GM12872 (cell line): Measurements from ENCODE around the gene PHRF1.

ENCODE experiments used
- TF ChIP-seq, protein P1 (sequence below): IDR thresholded peaks from 3 replicates; pipeline ENCODE4 v1.5.1; 2011; ENCODE audit warnings: low read depth, mild to moderate bottlenecking, low read length, moderate library complexity; ENCODE audit not compliant: insufficient read depth

PHRF1 gene, protein sequence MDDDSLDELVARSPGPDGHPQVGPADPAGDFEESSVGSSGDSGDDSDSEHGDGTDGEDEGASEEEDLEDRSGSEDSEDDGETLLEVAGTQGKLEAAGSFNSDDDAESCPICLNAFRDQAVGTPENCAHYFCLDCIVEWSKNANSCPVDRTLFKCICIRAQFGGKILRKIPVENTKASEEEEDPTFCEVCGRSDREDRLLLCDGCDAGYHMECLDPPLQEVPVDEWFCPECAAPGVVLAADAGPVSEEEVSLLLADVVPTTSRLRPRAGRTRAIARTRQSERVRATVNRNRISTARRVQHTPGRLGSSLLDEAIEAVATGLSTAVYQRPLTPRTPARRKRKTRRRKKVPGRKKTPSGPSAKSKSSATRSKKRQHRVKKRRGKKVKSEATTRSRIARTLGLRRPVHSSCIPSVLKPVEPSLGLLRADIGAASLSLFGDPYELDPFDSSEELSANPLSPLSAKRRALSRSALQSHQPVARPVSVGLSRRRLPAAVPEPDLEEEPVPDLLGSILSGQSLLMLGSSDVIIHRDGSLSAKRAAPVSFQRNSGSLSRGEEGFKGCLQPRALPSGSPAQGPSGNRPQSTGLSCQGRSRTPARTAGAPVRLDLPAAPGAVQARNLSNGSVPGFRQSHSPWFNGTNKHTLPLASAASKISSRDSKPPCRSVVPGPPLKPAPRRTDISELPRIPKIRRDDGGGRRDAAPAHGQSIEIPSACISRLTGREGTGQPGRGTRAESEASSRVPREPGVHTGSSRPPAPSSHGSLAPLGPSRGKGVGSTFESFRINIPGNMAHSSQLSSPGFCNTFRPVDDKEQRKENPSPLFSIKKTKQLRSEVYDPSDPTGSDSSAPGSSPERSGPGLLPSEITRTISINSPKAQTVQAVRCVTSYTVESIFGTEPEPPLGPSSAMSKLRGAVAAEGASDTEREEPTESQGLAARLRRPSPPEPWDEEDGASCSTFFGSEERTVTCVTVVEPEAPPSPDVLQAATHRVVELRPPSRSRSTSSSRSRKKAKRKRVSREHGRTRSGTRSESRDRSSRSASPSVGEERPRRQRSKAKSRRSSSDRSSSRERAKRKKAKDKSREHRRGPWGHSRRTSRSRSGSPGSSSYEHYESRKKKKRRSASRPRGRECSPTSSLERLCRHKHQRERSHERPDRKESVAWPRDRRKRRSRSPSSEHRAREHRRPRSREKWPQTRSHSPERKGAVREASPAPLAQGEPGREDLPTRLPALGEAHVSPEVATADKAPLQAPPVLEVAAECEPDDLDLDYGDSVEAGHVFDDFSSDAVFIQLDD (N-terminal part only)

DNA sequence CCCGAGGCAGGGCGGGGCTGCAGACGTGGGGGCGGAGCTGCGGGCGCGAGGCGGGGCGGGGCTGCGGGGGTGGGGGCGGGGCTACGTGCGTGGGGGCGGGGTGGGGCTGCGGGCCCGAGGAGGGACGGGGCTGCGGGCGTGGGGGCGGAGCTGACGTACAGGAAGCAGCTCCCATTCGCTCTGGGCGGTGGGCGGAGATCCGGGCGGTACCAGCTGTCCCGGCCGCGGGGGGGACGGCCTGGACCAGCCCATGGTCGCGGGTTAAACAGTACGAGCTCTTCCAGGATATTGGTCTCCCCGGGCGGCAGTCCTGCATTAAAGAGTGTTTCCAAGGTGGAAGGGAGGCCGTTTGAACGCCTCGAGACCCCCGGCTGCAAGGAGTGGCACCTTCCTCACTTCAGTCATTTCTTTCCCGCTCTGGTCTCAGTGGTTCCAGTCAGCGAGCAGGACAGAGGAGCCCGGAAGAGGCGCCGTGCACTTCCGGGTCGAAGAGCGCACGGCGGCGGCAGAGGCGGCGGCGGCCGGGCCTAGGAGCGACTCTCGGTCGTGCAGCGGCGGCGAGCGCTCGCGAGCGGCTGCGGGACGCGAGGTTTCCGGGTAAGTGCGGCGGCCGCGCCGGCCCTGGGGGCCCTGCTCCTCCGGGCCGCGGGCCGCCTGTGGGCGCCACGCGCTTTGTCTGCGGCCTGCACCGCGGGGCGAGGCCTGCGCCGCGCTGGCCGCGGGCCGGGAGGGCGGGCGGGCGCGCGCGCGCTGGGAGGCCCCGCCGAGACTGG is at the start of gene PHRF1:
TSS of gene PHRF1 (plus strand) at position 475 of the 773 bp plus-strand sequence. CDS start 5,043 bp downstream, outside the sequence.
- TF ChIP-seq, protein P1, sequence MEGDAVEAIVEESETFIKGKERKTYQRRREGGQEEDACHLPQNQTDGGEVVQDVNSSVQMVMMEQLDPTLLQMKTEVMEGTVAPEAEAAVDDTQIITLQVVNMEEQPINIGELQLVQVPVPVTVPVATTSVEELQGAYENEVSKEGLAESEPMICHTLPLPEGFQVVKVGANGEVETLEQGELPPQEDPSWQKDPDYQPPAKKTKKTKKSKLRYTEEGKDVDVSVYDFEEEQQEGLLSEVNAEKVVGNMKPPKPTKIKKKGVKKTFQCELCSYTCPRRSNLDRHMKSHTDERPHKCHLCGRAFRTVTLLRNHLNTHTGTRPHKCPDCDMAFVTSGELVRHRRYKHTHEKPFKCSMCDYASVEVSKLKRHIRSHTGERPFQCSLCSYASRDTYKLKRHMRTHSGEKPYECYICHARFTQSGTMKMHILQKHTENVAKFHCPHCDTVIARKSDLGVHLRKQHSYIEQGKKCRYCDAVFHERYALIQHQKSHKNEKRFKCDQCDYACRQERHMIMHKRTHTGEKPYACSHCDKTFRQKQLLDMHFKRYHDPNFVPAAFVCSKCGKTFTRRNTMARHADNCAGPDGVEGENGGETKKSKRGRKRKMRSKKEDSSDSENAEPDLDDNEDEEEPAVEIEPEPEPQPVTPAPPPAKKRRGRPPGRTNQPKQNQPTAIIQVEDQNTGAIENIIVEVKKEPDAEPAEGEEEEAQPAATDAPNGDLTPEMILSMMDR, result no peak

DNA sequence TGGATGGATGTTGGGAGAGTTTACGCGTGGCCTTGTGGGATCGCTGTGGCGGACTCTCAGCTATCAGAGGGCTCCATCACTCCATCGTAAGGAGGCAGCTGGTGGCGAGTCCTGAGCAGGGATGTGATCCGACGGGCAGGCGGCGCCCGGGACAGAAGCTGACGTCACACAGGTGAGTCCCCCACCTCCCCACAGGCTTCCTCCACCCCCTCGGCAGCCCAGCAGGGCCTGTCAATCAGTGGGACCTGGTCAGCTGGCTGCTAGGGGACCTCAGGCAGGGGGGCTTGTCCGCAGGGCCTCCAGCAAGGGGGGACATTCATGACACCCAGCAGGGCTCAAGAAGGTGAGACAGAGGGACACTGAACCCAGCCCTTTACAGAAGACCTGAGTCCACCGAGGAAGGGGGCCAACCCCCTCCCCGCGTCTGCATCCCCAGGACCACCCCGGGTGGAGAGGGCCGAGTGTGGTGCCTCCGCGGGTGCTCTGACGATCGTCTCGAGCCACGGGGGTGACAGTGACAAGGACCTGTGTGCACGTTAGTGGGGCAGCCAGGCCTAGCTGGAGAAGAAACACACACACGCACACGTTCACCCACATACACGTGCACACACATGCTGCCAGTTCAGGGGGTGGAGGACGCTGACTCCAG is 48.0 kb upstream of the PHRF1 start:
- TF ChIP-seq, protein P1, result no peak

DNA sequence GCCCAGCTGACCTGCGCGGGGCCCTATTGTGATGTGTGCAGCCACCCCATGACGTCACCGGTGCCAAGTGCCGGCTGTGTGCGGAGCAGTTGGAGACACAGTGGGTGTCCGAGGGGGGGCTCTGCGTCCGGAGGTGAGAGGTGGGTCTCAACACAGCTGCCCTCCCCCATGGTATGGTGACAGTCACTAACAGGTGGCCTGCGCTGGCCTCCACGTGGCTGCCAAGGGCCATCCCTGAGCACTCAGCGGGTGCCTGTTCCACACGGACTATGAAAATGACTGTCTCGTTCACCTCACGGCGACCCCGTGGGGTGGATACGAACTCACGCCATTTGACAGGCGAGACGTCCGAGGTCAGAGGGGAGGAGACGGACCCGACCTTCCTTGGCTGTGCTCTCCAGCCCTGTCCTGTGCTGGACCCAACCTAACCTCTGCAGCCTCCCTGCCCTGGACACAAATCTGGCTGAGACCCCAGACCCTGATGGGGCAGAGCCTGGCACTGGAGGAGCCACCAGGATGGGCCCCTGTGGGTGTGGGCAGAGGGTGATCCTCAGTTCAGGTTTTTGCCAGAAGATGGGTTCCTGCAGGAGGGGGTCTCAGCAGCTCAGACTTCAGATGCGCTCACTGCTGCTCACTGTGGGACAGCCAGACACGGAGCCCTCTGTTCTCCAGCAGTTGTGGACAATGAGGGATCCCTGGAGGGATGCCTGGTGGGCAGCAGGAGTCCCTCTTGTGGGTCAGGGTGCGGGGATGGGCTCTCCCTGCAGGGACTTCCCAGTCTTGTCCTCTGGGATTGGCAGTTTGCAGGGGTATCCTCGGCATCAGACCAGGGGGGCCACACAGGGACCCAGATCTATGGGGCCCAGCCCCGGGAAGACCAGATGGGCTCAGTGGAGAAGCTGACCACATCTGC is 47.2 kb upstream of the PHRF1 start:
- TF ChIP-seq, protein P1, result no peak

DNA sequence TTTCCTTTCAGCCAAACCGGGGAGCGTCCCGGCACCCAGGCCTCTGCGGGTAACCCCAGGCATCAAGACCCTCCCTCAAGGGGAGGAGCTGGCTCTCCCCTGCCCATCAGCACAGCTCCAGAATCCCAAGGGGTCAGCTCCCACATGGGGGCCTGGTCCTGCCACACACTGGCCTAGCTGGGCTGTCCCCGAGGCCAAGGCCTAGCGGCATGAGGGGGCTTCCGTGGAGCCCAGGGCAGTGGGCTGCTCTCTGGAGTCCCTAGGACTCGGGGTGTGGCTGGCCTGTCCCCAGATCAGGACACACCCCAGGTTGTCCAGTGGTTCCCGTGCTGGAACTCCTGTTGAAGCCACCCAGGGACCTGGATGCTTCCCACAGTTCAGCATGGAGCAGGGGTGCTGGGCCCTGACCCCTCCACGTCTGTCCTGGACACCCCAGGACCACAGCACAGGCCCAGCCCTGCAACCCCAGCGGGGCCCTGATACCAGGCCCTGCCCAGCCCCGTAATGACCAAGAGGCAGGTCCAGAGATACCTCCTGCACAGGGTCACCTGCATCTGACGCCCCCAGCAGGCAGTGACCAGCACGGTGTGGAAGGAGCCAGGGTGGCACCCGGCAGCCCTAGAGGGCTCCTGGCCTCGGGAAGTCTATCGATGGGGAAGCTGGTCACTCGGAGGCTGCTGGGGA is 46.4 kb upstream of the PHRF1 start:
- TF ChIP-seq, protein P1, result no peak

DNA sequence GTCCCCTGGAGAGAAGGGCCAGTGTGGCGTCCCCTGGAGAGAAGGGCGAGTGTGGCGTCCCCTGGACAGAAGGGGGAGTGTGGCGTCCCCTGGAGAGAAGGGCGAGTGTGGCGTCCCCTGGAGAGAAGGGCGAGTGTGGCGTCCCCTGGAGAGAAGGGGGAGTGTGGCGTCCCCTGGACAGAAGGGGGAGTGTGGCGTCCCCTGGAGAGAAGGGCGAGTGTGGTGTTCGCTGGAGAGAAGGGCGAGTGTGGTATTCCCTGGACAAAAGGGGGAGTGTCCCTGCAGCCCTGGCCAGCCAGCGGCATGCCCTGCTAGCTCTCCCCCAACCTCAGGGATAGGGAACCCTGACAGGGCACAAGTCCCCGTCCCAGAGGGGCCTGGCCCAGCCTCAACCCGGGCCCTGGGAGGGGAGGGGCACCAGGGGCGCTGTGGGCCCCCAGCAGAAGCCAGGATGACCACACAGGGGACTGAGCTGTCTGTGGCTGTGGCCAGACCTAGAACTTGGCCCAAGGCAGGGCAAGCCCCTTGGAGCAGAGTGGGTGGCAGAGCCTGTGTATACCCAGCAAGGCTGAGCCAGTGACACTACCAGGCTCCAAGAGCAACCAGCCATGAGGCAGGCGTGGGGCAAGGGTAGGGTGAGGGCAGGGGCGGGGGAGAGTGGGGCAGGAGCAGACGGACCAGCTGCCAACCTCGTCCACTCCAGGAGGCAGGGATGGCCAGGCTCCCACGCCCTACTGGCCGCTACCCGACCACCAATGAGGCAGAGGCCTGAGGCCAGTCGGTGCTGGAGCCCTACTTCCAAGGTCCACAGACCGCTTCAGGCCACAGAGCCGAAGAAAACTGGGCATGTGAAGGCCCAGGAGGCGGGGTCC is 45.1 kb upstream of the PHRF1 start:
- TF ChIP-seq, protein P1, result no peak
